H9 (cell line): ENCODE measurements around the gene SPDYA. TPM values are rescaled to one million over a fixed set of nuclear protein-coding genes. Genes with fewer than 3 reads are reported as not detected.

ENCODE experiments used
- DNase-seq: peaks from one replicate; pipeline ENCODE4 v3.0.0-alpha.2; 2017
- H2AFZ ChIP-seq: one replicate; pipeline ENCODE4 v1.6.1; 2013; ENCODE audit warnings: mild to moderate bottlenecking, low read length, control low read depth, moderate library complexity
- H2AK5ac ChIP-seq: 2 replicates; pipeline ENCODE4 v1.6.1; 2013; ENCODE audit warnings: low read length, control low read depth, mixed read lengths; ENCODE audit not compliant: insufficient read length
- H2BK120ac ChIP-seq: one replicate; pipeline ENCODE4 v1.6.1; 2013; ENCODE audit warnings: low read depth, mild to moderate bottlenecking, low read length, control low read depth, inconsistent platforms; ENCODE audit not compliant: poor library complexity, severe bottlenecking
- H2BK12ac ChIP-seq: 2 replicates; pipeline ENCODE4 v1.6.1; 2013; ENCODE audit warnings: low read length, control low read depth, mixed read lengths, low read depth; ENCODE audit not compliant: insufficient read length
- H2BK15ac ChIP-seq: 2 replicates; pipeline ENCODE4 v1.6.1; 2013; ENCODE audit warnings: low read depth, low read length, control low read depth
- H2BK20ac ChIP-seq: one replicate; pipeline ENCODE4 v1.6.1; 2013; ENCODE audit warnings: low read depth, mild to moderate bottlenecking, low read length, control low read depth, inconsistent platforms; ENCODE audit not compliant: poor library complexity, severe bottlenecking
- H2BK5ac ChIP-seq: 2 replicates; pipeline ENCODE4 v1.6.1; 2013; ENCODE audit warnings: low read length, control low read depth, mixed read lengths; ENCODE audit not compliant: insufficient read length
- H3K14ac ChIP-seq: 2 replicates; pipeline ENCODE4 v1.6.1; 2013; ENCODE audit warnings: low read length, control low read depth; ENCODE audit not compliant: insufficient read depth
- H3K18ac ChIP-seq: 2 replicates; pipeline ENCODE4 v1.6.1; 2013; ENCODE audit warnings: low read depth, mild to moderate bottlenecking, mixed read lengths, low read length, control low read depth; ENCODE audit not compliant: insufficient read length
- H3K23ac ChIP-seq: 2 replicates; pipeline ENCODE4 v1.6.1; 2013; ENCODE audit warnings: low read length, control low read depth, mixed read lengths, low read depth; ENCODE audit not compliant: insufficient read length
- H3K23me2 ChIP-seq: 2 replicates; pipeline ENCODE4 v1.6.1; 2013; ENCODE audit warnings: low read depth, mild to moderate bottlenecking, mixed read lengths, low read length, control low read depth; ENCODE audit not compliant: insufficient read length, poor library complexity, severe bottlenecking
- H3K27ac ChIP-seq: 2 replicates; pipeline ENCODE4 v1.5.1; 2013; ENCODE audit warnings: low read length, control low read depth, mixed read lengths, low read depth; ENCODE audit not compliant: insufficient read length
- H3K27me3 ChIP-seq: 2 replicates; pipeline ENCODE4 v1.6.1; 2013; ENCODE audit warnings: low read length, control low read depth, inconsistent platforms; ENCODE audit not compliant: insufficient read depth
- H3K4ac ChIP-seq: 2 replicates; pipeline ENCODE4 v1.6.1; 2013; ENCODE audit warnings: low read depth, mild to moderate bottlenecking, control low read depth, inconsistent platforms, low read length, moderate library complexity
- H3K4me1 ChIP-seq: 2 replicates; pipeline ENCODE4 v1.6.1; 2013; ENCODE audit warnings: low read length, control low read depth, inconsistent platforms; ENCODE audit not compliant: insufficient read depth
- H3K4me2 ChIP-seq: 2 replicates; pipeline ENCODE4 v1.6.1; 2013; ENCODE audit warnings: low read length, control low read depth, mixed read lengths; ENCODE audit not compliant: insufficient read length, insufficient read depth
- H3K56ac ChIP-seq: 2 replicates; pipeline ENCODE4 v1.6.1; 2013; ENCODE audit warnings: low read depth, mild to moderate bottlenecking, mixed read lengths, low read length, control low read depth; ENCODE audit not compliant: insufficient read length
- H3K79me1 ChIP-seq: 2 replicates; pipeline ENCODE4 v1.6.1; 2013; ENCODE audit warnings: low read depth, mild to moderate bottlenecking, moderate library complexity, low read length, control low read depth, inconsistent platforms; ENCODE audit not compliant: insufficient read depth, poor library complexity, severe bottlenecking
- H3K79me2 ChIP-seq: 2 replicates; pipeline ENCODE4 v1.6.1; 2013; ENCODE audit warnings: low read length, control low read depth, inconsistent platforms; ENCODE audit not compliant: insufficient read depth
- H3K9ac ChIP-seq: 2 replicates; pipeline ENCODE4 v1.6.1; 2013; ENCODE audit warnings: low read length, control low read depth, mixed read lengths; ENCODE audit not compliant: insufficient read length; ENCODE audit errors: extremely low read depth
- H3K9me3 ChIP-seq: one replicate; pipeline ENCODE4 v1.6.1; 2013; ENCODE audit warnings: low read depth, low read length, inconsistent platforms; ENCODE audit not compliant: control insufficient read depth
- H3T11ph ChIP-seq: one replicate; pipeline ENCODE4 v1.6.1; 2013; ENCODE audit warnings: mild to moderate bottlenecking, low read length, control low read depth, inconsistent platforms
- H4K20me1 ChIP-seq: one replicate; pipeline ENCODE4 v1.6.1; 2013; ENCODE audit not compliant: control insufficient read depth, insufficient read length, insufficient read depth
- H4K5ac ChIP-seq: 2 replicates; pipeline ENCODE4 v1.6.1; 2013; ENCODE audit warnings: low read depth, mild to moderate bottlenecking, mixed read lengths, low read length, control low read depth; ENCODE audit not compliant: insufficient read length
- H4K8ac ChIP-seq: replicated peaks from 2 replicates; pipeline ENCODE4 v1.6.1; 2013; ENCODE audit warnings: low read length, control low read depth, mixed read lengths, low read depth; ENCODE audit not compliant: insufficient read length
- H4K91ac ChIP-seq: 2 replicates; pipeline ENCODE4 v1.6.1; 2013; ENCODE audit warnings: low read depth, mild to moderate bottlenecking, moderate library complexity, mixed read lengths, low read length, control low read depth; ENCODE audit not compliant: insufficient read length
- H3K27ac Mint-ChIP-seq, 3 experiments: 2 replicates in 2 of 3; 3 replicates in 1 of 3; pipeline ENCODE4 v1.8.0; 2020 to 2021; ENCODE audit warnings: mixed read lengths in 3 of 3, mild to moderate bottlenecking in 1 of 3, moderate library complexity in 1 of 3
- H3K27me3 Mint-ChIP-seq: 2 replicates; pipeline ENCODE4 v1.8.0; 2021; ENCODE audit warnings: low read depth, mild to moderate bottlenecking, moderate library complexity, mixed read lengths
- H3K36me3 Mint-ChIP-seq, 3 experiments: 2 replicates in 2 of 3; 3 replicates in 1 of 3; pipeline ENCODE4 v1.8.0; 2020 to 2021; ENCODE audit warnings: low read depth in 3 of 3, mixed read lengths in 3 of 3; ENCODE audit not compliant: insufficient read depth in 1 of 3
- H3K4me1 Mint-ChIP-seq, 2 experiments: 2 replicates each; pipeline ENCODE4 v1.8.0; 2020; ENCODE audit warnings: mixed read lengths in 2 of 2
- H3K4me3 Mint-ChIP-seq, 2 experiments: 2 replicates in 1 of 2; 3 replicates in 1 of 2; pipeline ENCODE4 v1.8.0; 2020 to 2021; ENCODE audit warnings: mild to moderate bottlenecking in 2 of 2, mixed read lengths in 2 of 2, moderate library complexity in 1 of 2
- H3K9me3 Mint-ChIP-seq, 2 experiments: 2 replicates in 1 of 2; 3 replicates in 1 of 2; pipeline ENCODE4 v1.8.0; 2020; ENCODE audit warnings: mild to moderate bottlenecking in 2 of 2, mixed read lengths in 2 of 2, moderate library complexity in 1 of 2
- CTCF ChIP-seq: fragments of 200-600 bp; sonication (generic); conservative IDR thresholded peaks from 3 replicates; pipeline ENCODE4 v1.8.0; 2021; ENCODE audit warnings: antibody characterized with exemption, mild to moderate bottlenecking
- whole genome bisulfite sequencing: extraction: QIAGEN DNeasy Blood & Tissue Kit; methylation state at CpG from one replicate; pipeline ENCODE4 v1.1.7; 2013; ENCODE audit warnings: missing lambda C conversion rate, low lambda C conversion rate, mixed read lengths; ENCODE audit not compliant: insufficient read length; ENCODE audit errors: extremely low coverage; 5-methylcytosine and 5-hydroxymethylcytosine counted together
- total RNA-seq: library from RNA; stranded (reverse); gene quantifications from 2 replicates; pipeline ENCODE4 v1.2.1, GENCODE V29; 2021

SPDYA gene
- total RNA-seq, 1 experiment from 2014 or later: 0.52 TPM

GRCh38 chr2:28895189-28895893, 84.7 kb downstream of the SPDYA start:
- H3K4me2 ChIP-seq: peak overlapping the region; percentile 94
- no peak overlapping the region for H2BK12ac ChIP-seq
- H3K23me2 ChIP-seq: peaks cover 3% of the 10 kb centered on the region
- no peak overlapping the region for H3K23ac ChIP-seq
- Mint-ChIP-seq H3K27ac (peak overlapping the region; percentile 61 to 98 (median 96)), H3K4me1 (peaks cover 28 to 34% of the 10 kb centered on the region in 2 experiments), H3K27me3 (no peaks in the 10 kb centered on the region), H3K36me3 (peaks cover 3 to 12% (median 8%) of the 10 kb centered on the region in 3 experiments; a peak in 6 of 7 replicates), H3K4me3 (peak overlapping the region; percentile 92 to 99), H3K9me3 (peaks cover 0 to 2% of the 10 kb centered on the region in 2 experiments; a peak in 1 of 5 replicates)
- no CpG with 5 or more reads among the region's 19 CpGs for WGBS
- no peak overlapping the region for H2BK120ac ChIP-seq
- no peak overlapping the region; the same call in 1 of the 2 replicates for H3K4ac ChIP-seq
- H3K9me3 ChIP-seq: no peaks in the 10 kb centered on the region
- no peak for TF ChIP-seq CTCF
- H2BK15ac ChIP-seq: no peak overlapping the region
- H3K9ac ChIP-seq: peak overlapping the region; percentile 89
- no peaks in the 10 kb centered on the region for H3K27me3 ChIP-seq
- H2AFZ ChIP-seq: no peak overlapping the region
- no peak overlapping the region for H3K27ac ChIP-seq
- peaks cover 2% of the 10 kb centered on the region; the same call in 1 of the 2 replicates for H3K4me1 ChIP-seq
- DNase-seq: peak; percentile 28
- H3K56ac ChIP-seq: no peak overlapping the region
- no peaks in the 10 kb centered on the region for H3K79me1 ChIP-seq
- H2BK5ac ChIP-seq: no peak overlapping the region
- peaks cover 57% of the 10 kb centered on the region for H3K79me2 ChIP-seq
- no peak overlapping the region for H2BK20ac ChIP-seq
- no peak overlapping the region for H2AK5ac ChIP-seq
- H3K14ac ChIP-seq: peak overlapping the region; percentile 86
- H4K20me1 ChIP-seq: no peaks in the 10 kb centered on the region
- no peak overlapping the region for H3T11ph ChIP-seq
- H4K91ac ChIP-seq: no peak overlapping the region
- H4K5ac ChIP-seq: no peak overlapping the region
- H4K8ac ChIP-seq: no peak overlapping the region
- H3K18ac ChIP-seq: peak overlapping the region; percentile 15
